HepG2 (cell line): ENCODE data around the gene NUP214.

Experiments used
- EZH2 ChIP-seq: conservative IDR thresholded peaks from 2 replicates; pipeline ENCODE4 v1.6.1; 2012; ENCODE audit warnings: mild to moderate bottlenecking, low read depth, low read length, moderate library complexity
- HCFC1 ChIP-seq: fragments of 150-350 bp; IDR thresholded peaks from 2 replicates; pipeline ENCODE4 v1.6.1; 2014; ENCODE audit warnings: low read depth, low read length
- SMAD3 ChIP-seq: sonication (generic); formaldehyde crosslinking; IDR thresholded peaks from 2 replicates; pipeline ENCODE4 v1.4.0; 2020; ENCODE audit warnings: missing genetic modification reagents
- THAP11 ChIP-seq: IDR thresholded peaks from 2 replicates; pipeline ENCODE4 v1.6.1; 2016; ENCODE audit warnings: missing biosample characterization, missing genetic modification reagents

- TF ChIP-seq HCFC1, result no peak
- no peak for TF ChIP-seq EZH2
- TF ChIP-seq SMAD3 (CRISPR knock-in tag), result no peak
- TF ChIP-seq THAP11 (CRISPR knock-in tag), result no peak
Observed at GRCh38 chr9:131117762-131118145, 7.6 kb upstream of the NUP214 start.
